IMR-90 (cell line): ENCODE measurements around the gene MDM2. TPM values are rescaled to one million over a fixed set of nuclear protein-coding genes. Genes with fewer than 3 reads are reported as not detected.

Source experiments
- ATAC-seq: fragments of 200-7000 bp; cut with Tn5 transposase; 2 replicates; pipeline ENCODE4 v1.9.1; 2020; ENCODE audit warnings: low read depth, mild to moderate bottlenecking, moderate library complexity
- BruUV-seq: library from RNA; stranded (reverse); fragments of 400-500 nt; replicated peaks from 2 replicates; lab custom pipeline; 2021; lab: Mats Ljungman, UMichigan
- CTCF ChIA-PET: fragments of 300-600 bp; formaldehyde crosslinking; extraction: SDS; loops from one replicate; lab custom pipeline; 2021; ENCODE audit warnings: antibody characterized with exemption; lab: Yijun Ruan, JAX
- POLR2A ChIA-PET: fragments of 300-600 bp; sonication (Branson Sonifier 250); formaldehyde crosslinking; loops from one replicate; lab custom pipeline; 2022; ENCODE audit warnings: antibody characterized with exemption; ENCODE audit not compliant: unreplicated experiment; lab: Charles Lee
- DNase-seq: peaks from one replicate; pipeline ENCODE4 v3.0.0; 2013
- H2AFZ ChIP-seq: replicated peaks from 2 replicates; pipeline ENCODE3; 2013; ENCODE audit warnings: low read length, mild to moderate bottlenecking; ENCODE audit not compliant: poor library complexity
- H2AK5ac ChIP-seq: 2 replicates; pipeline ENCODE4 v1.6.1; 2013; ENCODE audit warnings: low read depth, low read length, inconsistent platforms
- H2AK9ac ChIP-seq: replicated peaks from 2 replicates; pipeline ENCODE3; 2013; ENCODE audit warnings: mild to moderate bottlenecking, low read depth, low read length, moderate library complexity; ENCODE audit not compliant: poor library complexity
- H2BK120ac ChIP-seq: 2 replicates; pipeline ENCODE4 v1.6.1; 2013; ENCODE audit warnings: low read depth, low read length, inconsistent platforms
- H2BK15ac ChIP-seq: 3 replicates; pipeline ENCODE4 v1.6.1; 2013; ENCODE audit warnings: low read depth, low read length, inconsistent platforms
- H2BK20ac ChIP-seq: 2 replicates; pipeline ENCODE4 v1.6.1; 2013; ENCODE audit warnings: low read depth, mild to moderate bottlenecking, inconsistent platforms, low read length, moderate library complexity
- H2BK5ac ChIP-seq: 2 replicates; pipeline ENCODE4 v1.6.1; 2013; ENCODE audit warnings: mild to moderate bottlenecking, low read depth, low read length, inconsistent platforms; ENCODE audit not compliant: poor library complexity, severe bottlenecking
- H3K14ac ChIP-seq: replicated peaks from 2 replicates; pipeline ENCODE4 v1.6.1; 2013; ENCODE audit warnings: low read depth, low read length, inconsistent platforms
- H3K18ac ChIP-seq: 2 replicates; pipeline ENCODE4 v1.6.1; 2013; ENCODE audit warnings: low read depth, low read length, control low read depth
- H3K23ac ChIP-seq: 2 replicates; pipeline ENCODE4 v1.6.1; 2013; ENCODE audit warnings: low read depth, low read length, inconsistent platforms
- H3K27ac ChIP-seq: 2 replicates; pipeline ENCODE4 v1.5.1; 2013; ENCODE audit warnings: mild to moderate bottlenecking, control low read depth, low read length; ENCODE audit not compliant: insufficient read depth
- H3K27me3 ChIP-seq: 2 replicates; pipeline ENCODE4 v1.6.1; 2013; ENCODE audit warnings: low read length; ENCODE audit not compliant: control insufficient read depth, insufficient read depth
- H3K36me3 ChIP-seq: 2 replicates; pipeline ENCODE4 v1.6.1; 2013; ENCODE audit warnings: low read length, mixed read lengths; ENCODE audit not compliant: control insufficient read depth, insufficient read depth
- H3K4ac ChIP-seq: 2 replicates; pipeline ENCODE4 v1.6.1; 2013; ENCODE audit warnings: low read depth, low read length, inconsistent platforms
- H3K4me1 ChIP-seq: 2 replicates; pipeline ENCODE4 v1.6.1; 2013; ENCODE audit warnings: low read length, mixed read lengths; ENCODE audit not compliant: control insufficient read depth, insufficient read depth
- H3K4me2 ChIP-seq: 2 replicates; pipeline ENCODE4 v1.6.1; 2013; ENCODE audit warnings: low read depth, mild to moderate bottlenecking, control low read depth, low read length, moderate library complexity
- H3K4me3 ChIP-seq: 2 replicates; pipeline ENCODE4 v1.5.1; 2013; ENCODE audit warnings: low read depth, mild to moderate bottlenecking, control low read depth, low read length, moderate library complexity; ENCODE audit not compliant: insufficient read depth
- H3K56ac ChIP-seq: 2 replicates; pipeline ENCODE4 v1.6.1; 2013; ENCODE audit warnings: low read length, inconsistent platforms; ENCODE audit not compliant: insufficient read depth; ENCODE audit errors: extremely low read depth
- H3K79me1 ChIP-seq, 2 experiments: 2 replicates each; pipeline ENCODE4 v1.6.1; 2013; ENCODE audit warnings: low read length in 2 of 2, inconsistent platforms in 1 of 2, low read depth in 1 of 2
- H3K9ac ChIP-seq: 2 replicates; pipeline ENCODE4 v1.6.1; 2013; ENCODE audit warnings: low read depth, low read length, control low read depth
- H3K9me1 ChIP-seq: 2 replicates; pipeline ENCODE4 v1.6.1; 2013; ENCODE audit warnings: low read length, inconsistent platforms; ENCODE audit not compliant: insufficient read depth
- H3K9me3 ChIP-seq: 2 replicates; pipeline ENCODE4 v1.6.1; 2013; ENCODE audit warnings: low read length; ENCODE audit not compliant: control insufficient read depth, insufficient read depth
- H4K20me1 ChIP-seq: 2 replicates; pipeline ENCODE4 v1.6.1; 2013; ENCODE audit warnings: low read length, inconsistent platforms; ENCODE audit not compliant: insufficient read depth
- H4K5ac ChIP-seq: 2 replicates; pipeline ENCODE4 v1.6.1; 2013; ENCODE audit warnings: mild to moderate bottlenecking, low read depth, low read length, control low read depth
- H4K8ac ChIP-seq, 2 experiments: 2 replicates each; pipeline ENCODE4 v1.6.1; 2013; ENCODE audit warnings: low read depth in 2 of 2, low read length in 2 of 2, control low read depth in 1 of 2, inconsistent platforms in 1 of 2
- H4K91ac ChIP-seq: 2 replicates; pipeline ENCODE4 v1.6.1; 2013; ENCODE audit warnings: low read depth, low read length, inconsistent platforms; ENCODE audit not compliant: insufficient read depth
- BHLHE40 ChIP-seq: fragments of 150-350 bp; IDR thresholded peaks from 2 replicates; pipeline ENCODE4 v1.6.1; 2016; ENCODE audit warnings: mild to moderate bottlenecking, low read depth, low read length
- CEBPB ChIP-seq: IDR thresholded peaks from 2 replicates; pipeline ENCODE4 v1.6.1; 2012; ENCODE audit warnings: low read depth, low read length, improper control_type of control experiment
- CHD1 ChIP-seq: IDR thresholded peaks from 2 replicates; pipeline ENCODE4 v1.6.1; 2012; ENCODE audit warnings: low read depth, low read length, improper control_type of control experiment
- CTCF ChIP-seq: conservative IDR thresholded peaks from 2 replicates; pipeline ENCODE4 v1.5.1; 2012; ENCODE audit warnings: mild to moderate bottlenecking, low read depth, low read length, improper control_type of control experiment
- FOS ChIP-seq: fragments of 150-350 bp; IDR thresholded peaks from 2 replicates; pipeline ENCODE4 v1.6.1; 2016; ENCODE audit warnings: low read depth, low read length
- MAFK ChIP-seq: IDR thresholded peaks from 2 replicates; pipeline ENCODE4 v1.6.1; 2012; ENCODE audit warnings: low read depth, low read length, improper control_type of control experiment
- MAZ ChIP-seq: IDR thresholded peaks from 2 replicates; pipeline ENCODE4 v1.6.1; 2012; ENCODE audit warnings: low read depth, mild to moderate bottlenecking, low read length, improper control_type of control experiment, moderate library complexity, borderline replicate concordance
- MXI1 ChIP-seq: IDR thresholded peaks from 2 replicates; pipeline ENCODE4 v1.6.1; 2012; ENCODE audit warnings: low read depth, mild to moderate bottlenecking, low read length, moderate library complexity, borderline replicate concordance
- NFE2L2 ChIP-seq: fragments of 150-350 bp; IDR thresholded peaks from 2 replicates; pipeline ENCODE4 v1.6.1; 2016; ENCODE audit warnings: low read depth, mild to moderate bottlenecking, low read length
- POLR2A ChIP-seq: IDR thresholded peaks from 2 replicates; pipeline ENCODE4 v1.6.1; 2012; ENCODE audit warnings: mild to moderate bottlenecking, low read depth, low read length
- RAD21 ChIP-seq: IDR thresholded peaks from 2 replicates; pipeline ENCODE4 v1.6.1; 2012; ENCODE audit warnings: low read length, improper control_type of control experiment
- RCOR1 ChIP-seq: IDR thresholded peaks from 2 replicates; pipeline ENCODE4 v1.6.1; 2012; ENCODE audit warnings: mild to moderate bottlenecking, low read length, improper control_type of control experiment; ENCODE audit not compliant: insufficient replicate concordance
- RFX5 ChIP-seq: IDR thresholded peaks from 2 replicates; pipeline ENCODE4 v1.8.0; 2012; ENCODE audit warnings: low read depth, mild to moderate bottlenecking, low read length, moderate library complexity
- SMC3 ChIP-seq: fragments of 150-350 bp; IDR thresholded peaks from 2 replicates; pipeline ENCODE4 v1.6.1; 2016; ENCODE audit warnings: low read depth, mild to moderate bottlenecking, antibody characterized with exemption, low read length, moderate library complexity
- WGBS, 2 experiments: methylation state at CpG; one replicate each; pipeline versions ENCODE4 v1.1.5 to v1.1.7; 2013; ENCODE audit warnings: missing lambda C conversion rate in 2 of 2; ENCODE audit not compliant: insufficient read length in 1 of 2; ENCODE audit errors: extremely low coverage in 2 of 2; 5-methylcytosine and 5-hydroxymethylcytosine counted together
- dilution Hi-C: fragments of 300-500 bp; cut with HindIII; formaldehyde crosslinking; loops from one replicate; pipeline ENCODE4 v1.14.3; 2018; ENCODE audit warnings: low sequenced_read_pairs; ENCODE audit not compliant: unreplicated experiment
- in situ Hi-C: fragments of 300-500 bp; cut with MboI; formaldehyde crosslinking; loops from 3 replicates; pipeline ENCODE4 v1.14.3; 2019; ENCODE audit warnings: low sequenced_read_pairs, inconsistent platforms, mixed read lengths
- intact Hi-C: fragments of 100-400 bp; cut with micrococcal nuclease; formaldehyde crosslinking; loops from 2 replicates; pipeline ENCODE4 v1.10.0; 2022
- polyA plus RNA-seq, 3 experiments: library from polyadenylated mRNA; depleted of rRNA; stranded (reverse); fragments of >200 nt; gene quantifications; 2 replicates each; pipeline ENCODE4 v1.2.3, GENCODE V29; 2012; ENCODE audit warnings: low replicate concordance in 1 of 3
- total RNA-seq: library from RNA; depleted of rRNA; stranded (reverse); fragments of >200 nt; gene quantifications from 2 replicates; pipeline ENCODE4 v1.2.3, GENCODE V29; 2012
- TF ChIP-seq, protein P1 (sequence below): fragments of 150-350 bp; IDR thresholded peaks from 2 replicates; pipeline ENCODE4 v1.6.1; 2016; ENCODE audit warnings: low read depth, mild to moderate bottlenecking, low read length, moderate library complexity, borderline replicate concordance
- TF ChIP-seq, protein P2 (sequence below): fragments of 150-350 bp; IDR thresholded peaks from 2 replicates; pipeline ENCODE4 v1.6.1; 2017; ENCODE audit warnings: mild to moderate bottlenecking, antibody characterized with exemption, low read length, low read depth

The MDM2 gene
- total and polyA plus RNA-seq, 2 of the 4 experiments (the other 2 are of a cell fraction), result 21.9 to 196 TPM

DNA sequence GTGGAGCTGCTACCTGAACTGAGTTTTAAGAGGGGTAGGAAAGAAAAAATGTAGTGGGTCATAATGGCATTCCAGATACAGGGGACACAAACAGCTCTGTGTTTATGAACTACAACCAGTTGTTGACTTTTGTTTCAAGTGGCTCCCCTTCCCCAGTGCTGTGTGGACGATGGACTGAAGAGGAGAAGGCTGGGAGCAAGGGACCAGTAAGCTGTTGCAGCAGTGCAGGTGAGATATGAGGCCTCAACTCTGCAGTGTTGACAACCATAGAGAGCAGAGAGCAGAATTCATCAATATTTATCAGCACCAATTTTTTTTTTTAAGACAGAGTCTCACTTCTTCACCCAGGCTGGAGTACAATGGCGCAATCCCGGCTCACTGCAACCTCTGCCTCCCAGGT lies 46.6 kb downstream of the MDM2 start:
- Histone ChIP-seq H4K20me1 (no peaks in the 10 kb centered on the region), H2BK120ac (no peak overlapping the region), H3K56ac (no peak overlapping the region), H3K4me1 (no peaks in the 10 kb centered on the region), H3K27ac (no peak overlapping the region), H3K27me3 (no peaks in the 10 kb centered on the region), H4K91ac (no peak overlapping the region), H3K4me2 (no peak overlapping the region), H2BK15ac (no peak overlapping the region), H4K5ac (no peak overlapping the region), H3K14ac (no peak overlapping the region), H2AK5ac (no peak overlapping the region), H2BK20ac (no peak overlapping the region), H3K4ac (no peak overlapping the region), H2BK5ac (no peak overlapping the region), H2AK9ac (no peak overlapping the region), H4K8ac (no peak overlapping the region), H2AFZ (no peak overlapping the region), H3K18ac (no peak overlapping the region), H3K23ac (no peak overlapping the region), H3K9me3 (no peaks in the 10 kb centered on the region), H3K79me1 (no peaks in the 10 kb centered on the region), H3K4me3 (no peak overlapping the region), H3K36me3 (no peaks in the 10 kb centered on the region), H3K9me1 (no peaks in the 10 kb centered on the region), H3K9ac (no peak overlapping the region)
- ATAC-seq, result no peak
- TF ChIP-seq POLR2A, result no peak
- TF ChIP-seq MXI1, result no peak
- no peak for TF ChIP-seq RFX5
- no peak for TF ChIP-seq NFE2L2
- no peak for TF ChIP-seq MAFK
- TF ChIP-seq, protein P1, sequence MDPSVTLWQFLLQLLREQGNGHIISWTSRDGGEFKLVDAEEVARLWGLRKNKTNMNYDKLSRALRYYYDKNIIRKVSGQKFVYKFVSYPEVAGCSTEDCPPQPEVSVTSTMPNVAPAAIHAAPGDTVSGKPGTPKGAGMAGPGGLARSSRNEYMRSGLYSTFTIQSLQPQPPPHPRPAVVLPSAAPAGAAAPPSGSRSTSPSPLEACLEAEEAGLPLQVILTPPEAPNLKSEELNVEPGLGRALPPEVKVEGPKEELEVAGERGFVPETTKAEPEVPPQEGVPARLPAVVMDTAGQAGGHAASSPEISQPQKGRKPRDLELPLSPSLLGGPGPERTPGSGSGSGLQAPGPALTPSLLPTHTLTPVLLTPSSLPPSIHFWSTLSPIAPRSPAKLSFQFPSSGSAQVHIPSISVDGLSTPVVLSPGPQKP, result no peak
- no peak for TF ChIP-seq BHLHE40
- TF ChIP-seq, protein P2, sequence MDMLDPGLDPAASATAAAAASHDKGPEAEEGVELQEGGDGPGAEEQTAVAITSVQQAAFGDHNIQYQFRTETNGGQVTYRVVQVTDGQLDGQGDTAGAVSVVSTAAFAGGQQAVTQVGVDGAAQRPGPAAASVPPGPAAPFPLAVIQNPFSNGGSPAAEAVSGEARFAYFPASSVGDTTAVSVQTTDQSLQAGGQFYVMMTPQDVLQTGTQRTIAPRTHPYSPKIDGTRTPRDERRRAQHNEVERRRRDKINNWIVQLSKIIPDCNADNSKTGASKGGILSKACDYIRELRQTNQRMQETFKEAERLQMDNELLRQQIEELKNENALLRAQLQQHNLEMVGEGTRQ, result no peak
- no peak for TF ChIP-seq CHD1
- no peak for TF ChIP-seq FOS
- TF ChIP-seq MAZ, result no peak
- no peak for TF ChIP-seq RCOR1
- TF ChIP-seq CEBPB, result no peak
- TF ChIP-seq CTCF, result no peak
- TF ChIP-seq RAD21, result no peak
- no peak for TF ChIP-seq SMC3
- no peak for DNase-seq
- intact Hi-C loops, result no loop called here
- POLR2A ChIA-PET, result no interaction called here
- dilution Hi-C loops, result no loop called here
- in situ Hi-C loops, result no loop called here
- CTCF ChIA-PET, result interaction anchor here (0.6 to 0.7 kb wide), 2 partner anchors 13 to 215 kb away, joined by 3 to 5 read pairs; no protein-coding TSS in a partner anchor
- WGBS, 2 experiments, result no CpG with 5 or more reads among the region's 3 CpGs
- BruUV-seq, result no TSS peak
